A673 (cell line): Measurements from ENCODE around the gene RPS6KC1.

Source experiments
- CTCF ChIP-seq: fragments of 300-800, 200-600 bp; sonication (generic); conservative IDR thresholded peaks from 2 replicates; pipeline ENCODE4 v1.5.1; 2017; ENCODE audit warnings: low read depth, mild to moderate bottlenecking, antibody characterized with exemption, low read length, moderate library complexity, mixed read lengths
- EZH2 ChIP-seq: fragments of 200-600 bp; sonication (generic); IDR thresholded peaks from 2 replicates; pipeline ENCODE4 v1.6.1; 2017; ENCODE audit warnings: borderline replicate concordance, low read depth, mild to moderate bottlenecking, mixed read lengths, antibody characterized with exemption, low read length; ENCODE audit not compliant: poor library complexity, severe bottlenecking

- TF ChIP-seq CTCF (no peak), EZH2 (no peak)
These were observed 111.3 kb downstream of the RPS6KC1 start for GRCh38 chr1:213162338-213162737.
